HG03175 (cell line): ENCODE measurements around the gene SLC10A7.

ENCODE experiments used
- ATAC-seq: cut with Tn5 transposase; IDR thresholded peaks from one replicate; pipeline ENCODE4 v1.9.1; 2021; ENCODE audit warnings: mild to moderate bottlenecking, moderate library complexity; ENCODE audit not compliant: unreplicated experiment

SLC10A7 gene

GRCh38 chr4:146442801-146443200, 78.9 kb downstream of the SLC10A7 start:
- ATAC-seq, result no peak

GRCh38 chr4:146439999-146440398, 81.7 kb downstream of the SLC10A7 start:
- no peak for ATAC-seq

- no peak for ATAC-seq
Measured at GRCh38 chr4:146439437-146439836, 82.3 kb downstream of the SLC10A7 start.

- no peak for ATAC-seq
Measured at GRCh38 chr4:146437778-146438177, 84.0 kb downstream of the SLC10A7 start.

- ATAC-seq, result no peak
Measured at GRCh38 chr4:146436423-146437162, 85.1 kb downstream of the SLC10A7 start.

- no peak for ATAC-seq
Measured at GRCh38 chr4:146435962-146436361, 85.8 kb downstream of the SLC10A7 start.

- ATAC-seq, result no peak
Measured at GRCh38 chr4:146432065-146432464, 89.7 kb downstream of the SLC10A7 start.

GRCh38 chr4:146428298-146428697, 93.4 kb downstream of the SLC10A7 start:
- ATAC-seq, result no peak

GRCh38 chr4:146417822-146418221, 103.9 kb downstream of the SLC10A7 start:
- no peak for ATAC-seq

- no peak for ATAC-seq
Measured at GRCh38 chr4:146415829-146416228, 105.9 kb downstream of the SLC10A7 start.

- ATAC-seq, result no peak
Measured at GRCh38 chr4:146407669-146408084, 114.1 kb downstream of the SLC10A7 start.

- ATAC-seq, result no peak
Measured at GRCh38 chr4:146407257-146407656, 114.5 kb downstream of the SLC10A7 start.

- ATAC-seq, result no peak
Measured at GRCh38 chr4:146401274-146401673, 120.5 kb downstream of the SLC10A7 start.

GRCh38 chr4:146398896-146399445, 122.8 kb downstream of the SLC10A7 start:
- no peak for ATAC-seq

- ATAC-seq, result no peak
Measured at GRCh38 chr4:146398404-146398803, 123.3 kb downstream of the SLC10A7 start.

- ATAC-seq, result no peak
Measured at GRCh38 chr4:146389561-146389960, 132.2 kb downstream of the SLC10A7 start.

GRCh38 chr4:146382194-146382593, 139.5 kb downstream of the SLC10A7 start:
- no peak for ATAC-seq

- ATAC-seq, result no peak
Measured at GRCh38 chr4:146381263-146381872, 140.4 kb downstream of the SLC10A7 start.

GRCh38 chr4:146379744-146380143, 142.0 kb downstream of the SLC10A7 start:
- no peak for ATAC-seq

GRCh38 chr4:146371812-146372211, 149.9 kb downstream of the SLC10A7 start:
- no peak for ATAC-seq

GRCh38 chr4:146370841-146371240, 150.9 kb downstream of the SLC10A7 start:
- no peak for ATAC-seq

- ATAC-seq, result no peak
Measured at GRCh38 chr4:146369446-146369845, 152.3 kb downstream of the SLC10A7 start.
